Transverse colon (tissue), 4 donors: Measurements from ENCODE around the gene PCF11.

ENCODE experiments used
- POLR2AphosphoS5 ChIP-seq, 3 donors: sonication (generic); formaldehyde crosslinking; IDR thresholded peaks; one replicate each; pipeline ENCODE4 v1.6.1; 2016; ENCODE audit warnings: antibody characterized with exemption in 3 of 3
- TF ChIP-seq, protein P1 (sequence below), 5 experiments: fragments of 200-600 bp in 3 of 5; fragments of 450-650 bp in 2 of 5; sonication (generic) in 3 of 5; IDR thresholded peaks; 1 replicate in 2 of 5; 2 replicates in 3 of 5; pipeline ENCODE4 v1.5.1; 2016 to 2017; ENCODE audit warnings: antibody characterized with exemption in 5 of 5, inconsistent platforms in 3 of 5, mild to moderate bottlenecking in 2 of 5, moderate library complexity in 1 of 5

DNA sequence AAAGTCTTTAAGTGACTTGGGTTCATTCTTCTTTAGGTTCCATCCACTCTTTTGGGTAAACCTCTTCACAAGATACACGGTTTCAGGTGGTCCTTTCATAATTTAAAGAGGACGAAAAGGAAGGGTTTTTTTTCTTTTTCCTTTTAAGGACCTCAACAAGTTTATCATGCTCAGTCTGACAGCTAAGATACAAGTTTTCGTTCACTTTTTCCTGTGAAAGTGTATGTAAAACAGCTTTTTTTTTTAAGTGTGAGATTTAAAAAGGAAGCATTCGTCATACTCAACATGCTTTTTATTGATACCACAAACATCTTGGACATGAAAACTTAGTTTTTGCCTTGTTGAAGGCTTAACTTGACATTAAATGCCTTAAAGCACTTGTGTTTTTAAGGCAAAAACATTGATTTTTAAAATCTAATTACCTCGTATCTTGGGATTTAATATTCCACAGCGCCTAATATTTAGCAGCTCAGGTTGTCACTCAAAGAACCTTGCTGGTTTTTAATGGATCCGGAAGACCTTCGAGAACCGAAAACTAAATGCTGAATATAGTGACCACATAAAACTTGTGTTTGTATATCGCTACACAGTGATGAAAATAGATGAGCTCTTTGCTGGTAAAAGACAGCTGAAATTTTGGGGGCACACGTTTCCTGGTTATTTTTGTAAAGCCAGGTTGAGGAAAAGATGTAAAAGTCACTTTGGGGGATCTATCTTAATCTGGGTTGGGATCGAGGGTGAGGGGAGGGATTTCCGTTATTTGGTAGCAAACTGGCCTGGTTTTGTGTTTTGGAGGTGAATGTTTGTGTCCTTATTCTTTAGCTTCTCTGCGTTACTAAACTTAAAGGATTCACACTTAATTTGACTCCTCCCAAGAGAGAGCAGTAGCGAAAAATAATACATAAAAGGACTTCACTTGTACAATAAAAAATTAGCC, 2.3 kb downstream of the PCF11 start:
- TF ChIP-seq, protein P1, sequence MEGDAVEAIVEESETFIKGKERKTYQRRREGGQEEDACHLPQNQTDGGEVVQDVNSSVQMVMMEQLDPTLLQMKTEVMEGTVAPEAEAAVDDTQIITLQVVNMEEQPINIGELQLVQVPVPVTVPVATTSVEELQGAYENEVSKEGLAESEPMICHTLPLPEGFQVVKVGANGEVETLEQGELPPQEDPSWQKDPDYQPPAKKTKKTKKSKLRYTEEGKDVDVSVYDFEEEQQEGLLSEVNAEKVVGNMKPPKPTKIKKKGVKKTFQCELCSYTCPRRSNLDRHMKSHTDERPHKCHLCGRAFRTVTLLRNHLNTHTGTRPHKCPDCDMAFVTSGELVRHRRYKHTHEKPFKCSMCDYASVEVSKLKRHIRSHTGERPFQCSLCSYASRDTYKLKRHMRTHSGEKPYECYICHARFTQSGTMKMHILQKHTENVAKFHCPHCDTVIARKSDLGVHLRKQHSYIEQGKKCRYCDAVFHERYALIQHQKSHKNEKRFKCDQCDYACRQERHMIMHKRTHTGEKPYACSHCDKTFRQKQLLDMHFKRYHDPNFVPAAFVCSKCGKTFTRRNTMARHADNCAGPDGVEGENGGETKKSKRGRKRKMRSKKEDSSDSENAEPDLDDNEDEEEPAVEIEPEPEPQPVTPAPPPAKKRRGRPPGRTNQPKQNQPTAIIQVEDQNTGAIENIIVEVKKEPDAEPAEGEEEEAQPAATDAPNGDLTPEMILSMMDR (IDR thresholded peaks at IDR 0.05): no peak
- TF ChIP-seq POLR2AphosphoS5 (IDR thresholded peaks at IDR 0.05): no peak
